HG02884 (cell line): ENCODE data around the gene SCYGR7.
"Not testable (repeated sequence)": the region's sequence is repeated elsewhere in the genome, so short reads cannot be mapped to it uniquely, and the experiment has no call there.

ENCODE experiments used
- ATAC-seq: cut with Tn5 transposase; IDR thresholded peaks from one replicate; pipeline ENCODE4 v1.9.1; 2021; ENCODE audit warnings: mild to moderate bottlenecking, moderate library complexity; ENCODE audit not compliant: unreplicated experiment

Gene SCYGR7

DNA sequence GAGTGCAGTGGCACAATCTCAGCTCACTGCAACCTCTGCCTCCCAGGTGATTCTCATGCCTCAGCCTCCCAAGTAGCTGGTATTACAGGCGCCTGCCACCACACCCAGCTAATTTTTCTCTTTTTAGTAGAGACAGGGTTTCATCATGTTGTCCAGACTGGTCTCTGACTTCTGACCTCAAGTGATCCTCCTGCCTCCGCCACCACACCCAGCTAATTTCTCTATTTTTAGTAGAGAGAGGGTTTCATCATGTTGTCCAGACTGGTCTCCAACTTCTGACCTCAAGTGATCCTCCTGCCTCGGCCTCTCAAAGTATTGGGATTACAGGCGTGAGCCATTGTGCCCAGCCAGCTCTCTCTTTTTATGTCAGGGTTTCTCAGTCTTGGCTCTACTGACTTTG, 28.1 kb downstream of the SCYGR7 start:
- not testable (repeated sequence) for ATAC-seq

- ATAC-seq, result no peak
Observed at GRCh38 chr2:227759411-227760118, 31.4 kb downstream of the SCYGR7 start.

- ATAC-seq, result no peak
Observed at GRCh38 chr2:227761740-227762476, 33.8 kb downstream of the SCYGR7 start.

DNA sequence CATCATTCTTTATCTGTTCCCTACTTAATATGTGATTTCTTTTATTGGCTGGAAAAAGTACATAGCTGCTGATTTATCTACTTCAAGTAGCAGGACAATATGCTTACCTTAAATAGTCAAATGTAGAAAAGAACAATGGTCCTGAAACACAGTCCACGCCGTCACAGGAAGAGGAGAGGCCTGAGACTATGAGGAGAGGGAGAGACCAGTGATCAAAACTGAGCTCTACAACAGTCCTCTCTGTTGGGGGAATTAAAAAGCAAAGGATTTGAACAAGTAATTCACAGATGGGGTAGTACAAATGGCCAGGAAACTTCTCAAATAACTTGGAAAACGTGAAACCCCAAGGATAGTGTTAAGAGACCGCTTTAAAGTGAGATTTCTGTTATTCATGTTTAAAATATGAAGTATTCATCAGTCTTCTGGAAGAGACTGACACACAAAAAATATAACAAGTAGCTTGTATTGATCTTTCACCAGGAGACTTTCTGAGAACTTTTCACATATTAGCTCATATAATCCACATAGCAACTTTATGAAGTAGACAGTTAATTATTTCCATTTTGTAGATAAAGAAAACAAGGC, 37.7 kb downstream of the SCYGR7 start:
- ATAC-seq, result no peak

- ATAC-seq, result peak; percentile 100
Observed at GRCh38 chr2:227766373-227766883, 38.3 kb downstream of the SCYGR7 start.

- ATAC-seq, result no peak
Observed at GRCh38 chr2:227767830-227768229, 39.7 kb downstream of the SCYGR7 start.

- ATAC-seq, result no peak
Observed at GRCh38 chr2:227772197-227772661, 44.1 kb downstream of the SCYGR7 start.

- no peak for ATAC-seq
Observed at GRCh38 chr2:227772932-227773331, 44.8 kb downstream of the SCYGR7 start.

GRCh38 chr2:227774011-227774624, 46.0 kb downstream of the SCYGR7 start:
- ATAC-seq, result peak; percentile 59

- ATAC-seq, result no peak
Observed at GRCh38 chr2:227774895-227775842, 47.0 kb downstream of the SCYGR7 start.
